Measurements from ENCODE around the gene GLO1. TPM values are rescaled to one million over a fixed set of nuclear protein-coding genes. Genes with fewer than 3 reads are reported as not detected.

The GLO1 gene
- total RNA-seq (2021; ENCODE audit: unreplicated experiment) (125 TPM), Bru-seq, nascent RNA (percentile 91 among the genes with signal in this experiment), BruChase-seq, experiment 1, labeled RNA remaining after a 2-hour chase (percentile 85 among the genes with signal in this experiment), BruChase-seq, experiment 2, labeled RNA remaining after a 6-hour chase (percentile 94 among the genes with signal in this experiment)
- polyA plus RNA-seq (2012; ENCODE audit: insufficient read length): 88.6 TPM
- long read RNA-seq, transcript GLO1-201 (6 exons, 2,012 nt): major isoform, 160 of 174 reads
- long read RNA-seq, partial matches to known transcripts: 4 of 174 reads
- long read RNA-seq, other reads (novel, unspliced or antisense): 9 of 174 reads

GRCh38 chr6:38702558-38703397 lies at the start of gene GLO1:
TSS of gene GLO1 (minus strand) at chr6:38703145. CDS start at chr6:38703054, 91 bp downstream.
- CTCF ChIA-PET: interaction anchor here (0.7 kb wide), 1 partner anchor 12 kb away, joined by 3 read pairs; no protein-coding TSS in a partner anchor
- BruUV-seq (replicated peaks): no TSS peak
- Histone ChIP-seq H3K9me3 (ENCODE audit: control insufficient read depth, insufficient read depth, low read depth, low read length) (peaks cover 6% of the 10 kb centered on the region; the same call in 1 of the 2 replicates), H3K27ac (ENCODE audit: low read length) (peak within 1 kb of the TSS; percentile 85), H3K4me1 (ENCODE audit: control insufficient read depth, insufficient read depth, low read length) (no peaks in the 10 kb centered on the region), H3K27me3 (ENCODE audit: control insufficient read depth, insufficient read depth, low read length) (no peaks in the 10 kb centered on the region), H3K36me3 (ENCODE audit: control insufficient read depth, insufficient read depth, low read length) (no peaks in the 10 kb centered on the region), H3K4me3 (ENCODE audit: low read depth in 2 of 2, low read length in 2 of 2) (peak within 1 kb of the TSS; percentile 80 to 88)
- ATAC-seq (peak; percentile 100), DNase-seq (ENCODE audit: low read depth, low spot score) (peak; percentile 94)
- in situ Hi-C loops (cut with HindIII; ENCODE audit: low pct_unique_long_range_greater_than_20kb, low sequenced_read_pairs): no loop called here
- POLR2A ChIA-PET: interaction anchor here (0.6 to 0.7 kb wide), 13 partner anchors 24 to 942 kb away, joined by 3 to 15 read pairs (median 6); no protein-coding TSS in a partner anchor
- intact Hi-C loops (cut with micrococcal nuclease; ENCODE audit: unreplicated experiment): no loop called here
- TF ChIP-seq TCF7L2 (IDR thresholded peaks at IDR 0.05; ENCODE audit: low read depth, low read length): no peak
- TF ChIP-seq, protein P1, sequence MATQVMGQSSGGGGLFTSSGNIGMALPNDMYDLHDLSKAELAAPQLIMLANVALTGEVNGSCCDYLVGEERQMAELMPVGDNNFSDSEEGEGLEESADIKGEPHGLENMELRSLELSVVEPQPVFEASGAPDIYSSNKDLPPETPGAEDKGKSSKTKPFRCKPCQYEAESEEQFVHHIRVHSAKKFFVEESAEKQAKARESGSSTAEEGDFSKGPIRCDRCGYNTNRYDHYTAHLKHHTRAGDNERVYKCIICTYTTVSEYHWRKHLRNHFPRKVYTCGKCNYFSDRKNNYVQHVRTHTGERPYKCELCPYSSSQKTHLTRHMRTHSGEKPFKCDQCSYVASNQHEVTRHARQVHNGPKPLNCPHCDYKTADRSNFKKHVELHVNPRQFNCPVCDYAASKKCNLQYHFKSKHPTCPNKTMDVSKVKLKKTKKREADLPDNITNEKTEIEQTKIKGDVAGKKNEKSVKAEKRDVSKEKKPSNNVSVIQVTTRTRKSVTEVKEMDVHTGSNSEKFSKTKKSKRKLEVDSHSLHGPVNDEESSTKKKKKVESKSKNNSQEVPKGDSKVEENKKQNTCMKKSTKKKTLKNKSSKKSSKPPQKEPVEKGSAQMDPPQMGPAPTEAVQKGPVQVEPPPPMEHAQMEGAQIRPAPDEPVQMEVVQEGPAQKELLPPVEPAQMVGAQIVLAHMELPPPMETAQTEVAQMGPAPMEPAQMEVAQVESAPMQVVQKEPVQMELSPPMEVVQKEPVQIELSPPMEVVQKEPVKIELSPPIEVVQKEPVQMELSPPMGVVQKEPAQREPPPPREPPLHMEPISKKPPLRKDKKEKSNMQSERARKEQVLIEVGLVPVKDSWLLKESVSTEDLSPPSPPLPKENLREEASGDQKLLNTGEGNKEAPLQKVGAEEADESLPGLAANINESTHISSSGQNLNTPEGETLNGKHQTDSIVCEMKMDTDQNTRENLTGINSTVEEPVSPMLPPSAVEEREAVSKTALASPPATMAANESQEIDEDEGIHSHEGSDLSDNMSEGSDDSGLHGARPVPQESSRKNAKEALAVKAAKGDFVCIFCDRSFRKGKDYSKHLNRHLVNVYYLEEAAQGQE (IDR thresholded peaks at IDR 0.05; ENCODE audit: insufficient read depth in 1 of 2, low read depth in 2 of 2, low read length in 1 of 2): no peak
- no peak for TF ChIP-seq CTCF (IDR thresholded peaks at IDR 0.05)
- TF ChIP-seq POLR2AphosphoS5 (IDR thresholded peaks at IDR 0.05; ENCODE audit: low read depth, low read length): peak; percentile 88

DNA sequence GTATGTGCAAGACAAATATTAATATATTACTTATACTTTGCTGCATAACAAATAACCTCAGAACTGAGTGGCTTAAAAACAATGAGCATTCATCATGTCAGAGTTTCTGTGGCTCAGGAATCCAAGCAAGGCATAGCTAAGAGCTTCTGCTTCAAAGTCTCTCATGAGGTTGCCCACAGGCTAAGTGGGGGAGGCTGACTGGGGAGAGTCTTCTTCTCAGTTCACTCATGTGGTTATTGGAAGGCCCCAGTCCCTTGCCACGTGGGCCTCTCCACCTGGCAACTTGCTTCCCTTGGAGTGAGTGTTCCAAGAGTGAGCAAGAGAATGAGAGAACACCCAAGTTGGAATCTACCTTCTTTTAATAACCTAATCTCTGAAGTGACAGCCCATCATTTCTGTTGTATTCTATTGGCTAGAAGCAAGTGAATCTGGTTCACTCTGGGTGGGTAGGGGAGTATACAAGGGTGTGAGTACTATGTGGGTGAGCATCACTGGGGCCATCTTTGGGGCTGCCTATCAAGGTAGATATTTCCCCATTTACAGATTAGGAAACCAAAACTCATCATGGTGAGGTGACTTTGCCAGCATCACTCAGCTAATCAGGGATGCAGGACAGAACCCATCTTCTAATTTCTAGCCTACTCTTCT lies 48.1 kb upstream of the GLO1 start:
- Histone ChIP-seq H3K36me3 (ENCODE audit: control insufficient read depth, insufficient read depth, low read length) (no peaks in the 10 kb centered on the region), H3K9me3 (ENCODE audit: control insufficient read depth, insufficient read depth, low read depth, low read length) (no peaks in the 10 kb centered on the region), H3K27me3 (ENCODE audit: control insufficient read depth, insufficient read depth, low read length) (peaks cover 4% of the 10 kb centered on the region; the same call in 1 of the 2 replicates), H3K27ac (ENCODE audit: low read length) (no peak overlapping the region), H3K4me1 (ENCODE audit: control insufficient read depth, insufficient read depth, low read length) (no peaks in the 10 kb centered on the region), H3K4me3 (ENCODE audit: low read depth in 2 of 2, low read length in 2 of 2) (no peak overlapping the region)
- intact Hi-C loops (cut with micrococcal nuclease; ENCODE audit: unreplicated experiment) (no loop called here), in situ Hi-C loops (cut with HindIII; ENCODE audit: low pct_unique_long_range_greater_than_20kb, low sequenced_read_pairs) (no loop called here)
- ATAC-seq (no peak), DNase-seq (ENCODE audit: low read depth, low spot score) (no peak)
- ChIA-PET CTCF (no interaction called here), POLR2A (no interaction called here)
- no peak for TF ChIP-seq SIN3A (IDR thresholded peaks at IDR 0.05; ENCODE audit: borderline replicate concordance, insufficient read depth, low read depth, low read length)
- TF ChIP-seq, protein P1 (IDR thresholded peaks at IDR 0.05; ENCODE audit: insufficient read depth in 1 of 2, low read depth in 2 of 2, low read length in 1 of 2): no peak
- TF ChIP-seq POLR2AphosphoS5 (IDR thresholded peaks at IDR 0.05; ENCODE audit: low read depth, low read length): no peak
- TF ChIP-seq CTCF (IDR thresholded peaks at IDR 0.05): no peak
- no peak for TF ChIP-seq TCF7L2 (IDR thresholded peaks at IDR 0.05; ENCODE audit: low read depth, low read length)
- no TSS peak for BruUV-seq (replicated peaks)

All from Panc1 (cell line).